IMR-90 (cell line): Measurements from ENCODE around the gene BCAS4. TPM values are rescaled to one million over a fixed set of nuclear protein-coding genes. Genes with fewer than 3 reads are reported as not detected.

Experiments
- ATAC-seq: fragments of 200-7000 bp; cut with Tn5 transposase; 2 replicates; pipeline ENCODE4 v1.9.1; 2020; ENCODE audit warnings: low read depth, mild to moderate bottlenecking, moderate library complexity
- BruUV-seq: library from RNA; stranded (reverse); fragments of 400-500 nt; replicated peaks from 2 replicates; lab custom pipeline; 2021; lab: Mats Ljungman, UMichigan
- CTCF ChIA-PET: fragments of 300-600 bp; formaldehyde crosslinking; extraction: SDS; loops from one replicate; lab custom pipeline; 2021; ENCODE audit warnings: antibody characterized with exemption; lab: Yijun Ruan, JAX
- POLR2A ChIA-PET: fragments of 300-600 bp; sonication (Branson Sonifier 250); formaldehyde crosslinking; loops from one replicate; lab custom pipeline; 2022; ENCODE audit warnings: antibody characterized with exemption; ENCODE audit not compliant: unreplicated experiment; lab: Charles Lee
- DNase-seq: peaks from one replicate; pipeline ENCODE4 v3.0.0; 2013
- H2AFZ ChIP-seq: replicated peaks from 2 replicates; pipeline ENCODE3; 2013; ENCODE audit warnings: low read length, mild to moderate bottlenecking; ENCODE audit not compliant: poor library complexity
- H2AK5ac ChIP-seq: 2 replicates; pipeline ENCODE4 v1.6.1; 2013; ENCODE audit warnings: low read depth, low read length, inconsistent platforms
- H2AK9ac ChIP-seq: replicated peaks from 2 replicates; pipeline ENCODE3; 2013; ENCODE audit warnings: mild to moderate bottlenecking, low read depth, low read length, moderate library complexity; ENCODE audit not compliant: poor library complexity
- H2BK120ac ChIP-seq: 2 replicates; pipeline ENCODE4 v1.6.1; 2013; ENCODE audit warnings: low read depth, low read length, inconsistent platforms
- H2BK15ac ChIP-seq: 3 replicates; pipeline ENCODE4 v1.6.1; 2013; ENCODE audit warnings: low read depth, low read length, inconsistent platforms
- H2BK20ac ChIP-seq: 2 replicates; pipeline ENCODE4 v1.6.1; 2013; ENCODE audit warnings: low read depth, mild to moderate bottlenecking, inconsistent platforms, low read length, moderate library complexity
- H2BK5ac ChIP-seq: 2 replicates; pipeline ENCODE4 v1.6.1; 2013; ENCODE audit warnings: mild to moderate bottlenecking, low read depth, low read length, inconsistent platforms; ENCODE audit not compliant: poor library complexity, severe bottlenecking
- H3K14ac ChIP-seq: replicated peaks from 2 replicates; pipeline ENCODE4 v1.6.1; 2013; ENCODE audit warnings: low read depth, low read length, inconsistent platforms
- H3K18ac ChIP-seq: 2 replicates; pipeline ENCODE4 v1.6.1; 2013; ENCODE audit warnings: low read depth, low read length, control low read depth
- H3K23ac ChIP-seq: 2 replicates; pipeline ENCODE4 v1.6.1; 2013; ENCODE audit warnings: low read depth, low read length, inconsistent platforms
- H3K27ac ChIP-seq: 2 replicates; pipeline ENCODE4 v1.5.1; 2013; ENCODE audit warnings: mild to moderate bottlenecking, control low read depth, low read length; ENCODE audit not compliant: insufficient read depth
- H3K27me3 ChIP-seq: 2 replicates; pipeline ENCODE4 v1.6.1; 2013; ENCODE audit warnings: low read length; ENCODE audit not compliant: control insufficient read depth, insufficient read depth
- H3K36me3 ChIP-seq: 2 replicates; pipeline ENCODE4 v1.6.1; 2013; ENCODE audit warnings: low read length, mixed read lengths; ENCODE audit not compliant: control insufficient read depth, insufficient read depth
- H3K4ac ChIP-seq: 2 replicates; pipeline ENCODE4 v1.6.1; 2013; ENCODE audit warnings: low read depth, low read length, inconsistent platforms
- H3K4me1 ChIP-seq: 2 replicates; pipeline ENCODE4 v1.6.1; 2013; ENCODE audit warnings: low read length, mixed read lengths; ENCODE audit not compliant: control insufficient read depth, insufficient read depth
- H3K4me2 ChIP-seq: 2 replicates; pipeline ENCODE4 v1.6.1; 2013; ENCODE audit warnings: low read depth, mild to moderate bottlenecking, control low read depth, low read length, moderate library complexity
- H3K4me3 ChIP-seq: 2 replicates; pipeline ENCODE4 v1.5.1; 2013; ENCODE audit warnings: low read depth, mild to moderate bottlenecking, control low read depth, low read length, moderate library complexity; ENCODE audit not compliant: insufficient read depth
- H3K56ac ChIP-seq: 2 replicates; pipeline ENCODE4 v1.6.1; 2013; ENCODE audit warnings: low read length, inconsistent platforms; ENCODE audit not compliant: insufficient read depth; ENCODE audit errors: extremely low read depth
- H3K79me1 ChIP-seq, 2 experiments: 2 replicates each; pipeline ENCODE4 v1.6.1; 2013; ENCODE audit warnings: low read length in 2 of 2, inconsistent platforms in 1 of 2, low read depth in 1 of 2
- H3K9ac ChIP-seq: 2 replicates; pipeline ENCODE4 v1.6.1; 2013; ENCODE audit warnings: low read depth, low read length, control low read depth
- H3K9me1 ChIP-seq: 2 replicates; pipeline ENCODE4 v1.6.1; 2013; ENCODE audit warnings: low read length, inconsistent platforms; ENCODE audit not compliant: insufficient read depth
- H3K9me3 ChIP-seq: 2 replicates; pipeline ENCODE4 v1.6.1; 2013; ENCODE audit warnings: low read length; ENCODE audit not compliant: control insufficient read depth, insufficient read depth
- H4K20me1 ChIP-seq: 2 replicates; pipeline ENCODE4 v1.6.1; 2013; ENCODE audit warnings: low read length, inconsistent platforms; ENCODE audit not compliant: insufficient read depth
- H4K5ac ChIP-seq: 2 replicates; pipeline ENCODE4 v1.6.1; 2013; ENCODE audit warnings: mild to moderate bottlenecking, low read depth, low read length, control low read depth
- H4K8ac ChIP-seq, 2 experiments: 2 replicates each; pipeline ENCODE4 v1.6.1; 2013; ENCODE audit warnings: low read depth in 2 of 2, low read length in 2 of 2, control low read depth in 1 of 2, inconsistent platforms in 1 of 2
- H4K91ac ChIP-seq: 2 replicates; pipeline ENCODE4 v1.6.1; 2013; ENCODE audit warnings: low read depth, low read length, inconsistent platforms; ENCODE audit not compliant: insufficient read depth
- CEBPB ChIP-seq: IDR thresholded peaks from 2 replicates; pipeline ENCODE4 v1.6.1; 2012; ENCODE audit warnings: low read depth, low read length, improper control_type of control experiment
- CHD1 ChIP-seq: IDR thresholded peaks from 2 replicates; pipeline ENCODE4 v1.6.1; 2012; ENCODE audit warnings: low read depth, low read length, improper control_type of control experiment
- FOS ChIP-seq: fragments of 150-350 bp; IDR thresholded peaks from 2 replicates; pipeline ENCODE4 v1.6.1; 2016; ENCODE audit warnings: low read depth, low read length
- MAZ ChIP-seq: IDR thresholded peaks from 2 replicates; pipeline ENCODE4 v1.6.1; 2012; ENCODE audit warnings: low read depth, mild to moderate bottlenecking, low read length, improper control_type of control experiment, moderate library complexity, borderline replicate concordance
- MXI1 ChIP-seq: IDR thresholded peaks from 2 replicates; pipeline ENCODE4 v1.6.1; 2012; ENCODE audit warnings: low read depth, mild to moderate bottlenecking, low read length, moderate library complexity, borderline replicate concordance
- NFE2L2 ChIP-seq: fragments of 150-350 bp; IDR thresholded peaks from 2 replicates; pipeline ENCODE4 v1.6.1; 2016; ENCODE audit warnings: low read depth, mild to moderate bottlenecking, low read length
- POLR2A ChIP-seq: IDR thresholded peaks from 2 replicates; pipeline ENCODE4 v1.6.1; 2012; ENCODE audit warnings: mild to moderate bottlenecking, low read depth, low read length
- RAD21 ChIP-seq: IDR thresholded peaks from 2 replicates; pipeline ENCODE4 v1.6.1; 2012; ENCODE audit warnings: low read length, improper control_type of control experiment
- RCOR1 ChIP-seq: IDR thresholded peaks from 2 replicates; pipeline ENCODE4 v1.6.1; 2012; ENCODE audit warnings: mild to moderate bottlenecking, low read length, improper control_type of control experiment; ENCODE audit not compliant: insufficient replicate concordance
- SMC3 ChIP-seq: fragments of 150-350 bp; IDR thresholded peaks from 2 replicates; pipeline ENCODE4 v1.6.1; 2016; ENCODE audit warnings: low read depth, mild to moderate bottlenecking, antibody characterized with exemption, low read length, moderate library complexity
- WGBS, 2 experiments: methylation state at CpG; one replicate each; pipeline versions ENCODE4 v1.1.5 to v1.1.7; 2013; ENCODE audit warnings: missing lambda C conversion rate in 2 of 2; ENCODE audit not compliant: insufficient read length in 1 of 2; ENCODE audit errors: extremely low coverage in 2 of 2; 5-methylcytosine and 5-hydroxymethylcytosine counted together
- dilution Hi-C: fragments of 300-500 bp; cut with HindIII; formaldehyde crosslinking; loops from one replicate; pipeline ENCODE4 v1.14.3; 2018; ENCODE audit warnings: low sequenced_read_pairs; ENCODE audit not compliant: unreplicated experiment
- in situ Hi-C: fragments of 300-500 bp; cut with MboI; formaldehyde crosslinking; loops from 3 replicates; pipeline ENCODE4 v1.14.3; 2019; ENCODE audit warnings: low sequenced_read_pairs, inconsistent platforms, mixed read lengths
- intact Hi-C: fragments of 100-400 bp; cut with micrococcal nuclease; formaldehyde crosslinking; loops from 2 replicates; pipeline ENCODE4 v1.10.0; 2022
- polyA plus RNA-seq, 3 experiments: library from polyadenylated mRNA; depleted of rRNA; stranded (reverse); fragments of >200 nt; gene quantifications; 2 replicates each; pipeline ENCODE4 v1.2.3, GENCODE V29; 2012; ENCODE audit warnings: low replicate concordance in 1 of 3
- total RNA-seq: library from RNA; depleted of rRNA; stranded (reverse); fragments of >200 nt; gene quantifications from 2 replicates; pipeline ENCODE4 v1.2.3, GENCODE V29; 2012
- TF ChIP-seq, protein P1 (sequence below): fragments of 150-350 bp; IDR thresholded peaks from 2 replicates; pipeline ENCODE4 v1.6.1; 2017; ENCODE audit warnings: mild to moderate bottlenecking, antibody characterized with exemption, low read length, low read depth
- TF ChIP-seq, protein P2 (sequence below): fragments of 150-350 bp; IDR thresholded peaks from 2 replicates; pipeline ENCODE4 v1.6.1; 2016; ENCODE audit warnings: low read depth, mild to moderate bottlenecking, low read length, moderate library complexity, borderline replicate concordance
- TF ChIP-seq, protein P3 (sequence below): conservative IDR thresholded peaks from 2 replicates; pipeline ENCODE4 v1.5.1; 2012; ENCODE audit warnings: mild to moderate bottlenecking, low read depth, low read length, improper control_type of control experiment

BCAS4 gene
- total and polyA plus RNA-seq, 2 of the 4 experiments (the other 2 are of a cell fraction), result 42.7 to 47.5 TPM

DNA sequence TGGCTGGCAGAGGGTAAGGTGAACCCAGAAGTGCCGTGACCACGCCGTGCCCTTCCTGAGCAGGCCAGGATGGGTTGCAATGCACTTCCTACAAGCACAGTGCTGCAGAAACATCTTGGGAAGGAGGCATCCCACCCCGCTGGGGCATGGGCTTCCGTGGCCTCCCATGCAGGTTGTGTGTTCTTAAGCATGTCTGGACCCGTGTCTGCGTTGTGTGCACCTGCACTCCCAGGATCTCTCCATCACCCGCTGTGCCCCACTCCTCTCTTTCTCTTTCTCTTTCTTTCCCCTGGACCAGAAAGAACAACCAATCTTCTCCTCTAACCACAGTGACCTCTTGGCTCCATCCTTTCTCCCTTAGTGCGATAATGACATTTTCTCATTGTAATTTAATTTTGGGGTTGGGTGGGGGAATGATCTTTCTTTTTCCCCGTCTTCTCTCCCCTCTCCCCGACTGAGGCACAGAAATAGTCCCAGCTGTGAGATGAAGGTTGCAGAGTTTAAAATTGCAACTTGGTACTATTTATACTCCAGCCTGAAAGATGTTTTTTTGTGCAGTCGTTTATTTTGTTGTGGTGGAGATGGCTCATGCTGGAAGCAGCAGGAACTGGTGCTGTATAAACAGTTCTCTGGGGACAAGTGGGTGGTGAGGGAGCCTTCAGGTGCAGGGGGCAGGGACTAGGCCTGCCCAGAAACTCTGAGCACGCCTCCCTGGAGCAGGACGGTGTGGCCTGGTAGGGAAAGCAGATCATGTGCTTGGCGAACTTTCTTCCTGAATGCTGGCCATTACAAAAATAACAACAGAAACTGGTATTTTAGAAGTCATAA lies 20.5 kb downstream of the BCAS4 start:
- dilution Hi-C loops, result loop anchor here (25.0 kb wide), 1 partner anchor 97 kb away; no protein-coding TSS in a partner anchor
- BruUV-seq, result no TSS peak
- TF ChIP-seq RCOR1 (peak; percentile 79), POLR2A (no peak), CHD1 (no peak), CEBPB (no peak), FOS (peak; percentile 64), SMC3 (no peak), MXI1 (peak; percentile 45; the same call in 1 of the 2 replicates), RAD21 (no peak), MAZ (peak; percentile 46; the same call in 1 of the 2 replicates), NFE2L2 (no peak)
- TF ChIP-seq, protein P1, sequence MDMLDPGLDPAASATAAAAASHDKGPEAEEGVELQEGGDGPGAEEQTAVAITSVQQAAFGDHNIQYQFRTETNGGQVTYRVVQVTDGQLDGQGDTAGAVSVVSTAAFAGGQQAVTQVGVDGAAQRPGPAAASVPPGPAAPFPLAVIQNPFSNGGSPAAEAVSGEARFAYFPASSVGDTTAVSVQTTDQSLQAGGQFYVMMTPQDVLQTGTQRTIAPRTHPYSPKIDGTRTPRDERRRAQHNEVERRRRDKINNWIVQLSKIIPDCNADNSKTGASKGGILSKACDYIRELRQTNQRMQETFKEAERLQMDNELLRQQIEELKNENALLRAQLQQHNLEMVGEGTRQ, result 0 out of 2 replicates have a peak, but pooled peaks have one; percentile 5
- TF ChIP-seq, protein P2, sequence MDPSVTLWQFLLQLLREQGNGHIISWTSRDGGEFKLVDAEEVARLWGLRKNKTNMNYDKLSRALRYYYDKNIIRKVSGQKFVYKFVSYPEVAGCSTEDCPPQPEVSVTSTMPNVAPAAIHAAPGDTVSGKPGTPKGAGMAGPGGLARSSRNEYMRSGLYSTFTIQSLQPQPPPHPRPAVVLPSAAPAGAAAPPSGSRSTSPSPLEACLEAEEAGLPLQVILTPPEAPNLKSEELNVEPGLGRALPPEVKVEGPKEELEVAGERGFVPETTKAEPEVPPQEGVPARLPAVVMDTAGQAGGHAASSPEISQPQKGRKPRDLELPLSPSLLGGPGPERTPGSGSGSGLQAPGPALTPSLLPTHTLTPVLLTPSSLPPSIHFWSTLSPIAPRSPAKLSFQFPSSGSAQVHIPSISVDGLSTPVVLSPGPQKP, result no peak
- TF ChIP-seq, protein P3, sequence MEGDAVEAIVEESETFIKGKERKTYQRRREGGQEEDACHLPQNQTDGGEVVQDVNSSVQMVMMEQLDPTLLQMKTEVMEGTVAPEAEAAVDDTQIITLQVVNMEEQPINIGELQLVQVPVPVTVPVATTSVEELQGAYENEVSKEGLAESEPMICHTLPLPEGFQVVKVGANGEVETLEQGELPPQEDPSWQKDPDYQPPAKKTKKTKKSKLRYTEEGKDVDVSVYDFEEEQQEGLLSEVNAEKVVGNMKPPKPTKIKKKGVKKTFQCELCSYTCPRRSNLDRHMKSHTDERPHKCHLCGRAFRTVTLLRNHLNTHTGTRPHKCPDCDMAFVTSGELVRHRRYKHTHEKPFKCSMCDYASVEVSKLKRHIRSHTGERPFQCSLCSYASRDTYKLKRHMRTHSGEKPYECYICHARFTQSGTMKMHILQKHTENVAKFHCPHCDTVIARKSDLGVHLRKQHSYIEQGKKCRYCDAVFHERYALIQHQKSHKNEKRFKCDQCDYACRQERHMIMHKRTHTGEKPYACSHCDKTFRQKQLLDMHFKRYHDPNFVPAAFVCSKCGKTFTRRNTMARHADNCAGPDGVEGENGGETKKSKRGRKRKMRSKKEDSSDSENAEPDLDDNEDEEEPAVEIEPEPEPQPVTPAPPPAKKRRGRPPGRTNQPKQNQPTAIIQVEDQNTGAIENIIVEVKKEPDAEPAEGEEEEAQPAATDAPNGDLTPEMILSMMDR, result no peak

More for the DNA sequence above, 20.5 kb downstream of the BCAS4 start:
- ChIA-PET POLR2A (no interaction called here), CTCF (interaction anchor here (0.5 to 1.0 kb wide), 2 partner anchors 21 to 1122 kb away, joined by 3 to 4 read pairs; no protein-coding TSS in a partner anchor)
- peak; percentile 92 for DNase-seq
- peak overlapping the region; percentile 71 for H3K4me2 ChIP-seq
- no peak overlapping the region for H3K27ac ChIP-seq
- H3K56ac ChIP-seq, result peak overlapping the region; percentile 54
- H2AFZ ChIP-seq, result peak overlapping the region; percentile 76
- peaks cover 8% of the 10 kb centered on the region for H4K20me1 ChIP-seq
- H3K23ac ChIP-seq, result peak overlapping the region; percentile 58
- H2BK15ac ChIP-seq, result peak overlapping the region; percentile 72; the same call in 1 of the 3 replicates
- H3K4me1 ChIP-seq, result peaks cover 15% of the 10 kb centered on the region
- no peak overlapping the region; the same call in 1 of the 2 replicates for H3K18ac ChIP-seq
- intact Hi-C loops (loop anchor here (1.0 to 5.0 kb wide), 2 partner anchors 17 to 97 kb away; no protein-coding TSS in a partner anchor), in situ Hi-C loops (no loop called here)
- peaks cover 24% of the 10 kb centered on the region for H3K9me1 ChIP-seq
- peak overlapping the region; percentile 97 for H2AK5ac ChIP-seq
- H3K9me3 ChIP-seq, result no peaks in the 10 kb centered on the region
- H2BK120ac ChIP-seq, result peak overlapping the region; percentile 74
- peak overlapping the region; percentile 93 for H2AK9ac ChIP-seq
- peak overlapping the region; percentile 9; the same call in 1 of the 2 replicates for H3K4me3 ChIP-seq
- no peaks in the 10 kb centered on the region for H3K27me3 ChIP-seq
- no peaks in the 10 kb centered on the region; the same call in 1 of the 2 replicates for H3K36me3 ChIP-seq
- H4K91ac ChIP-seq, result peak overlapping the region; percentile 39
- peak overlapping the region; percentile 78 for H2BK20ac ChIP-seq
- peak overlapping the region; percentile 80 for H3K4ac ChIP-seq
- H4K5ac ChIP-seq, result no peak overlapping the region
- peak overlapping the region in 1 of 2 experiments; percentile 80; a peak in 2 of 4 replicates for H4K8ac ChIP-seq
- H3K14ac ChIP-seq, result peak overlapping the region; percentile 87
- H2BK5ac ChIP-seq, result peak overlapping the region; percentile 75
- H3K9ac ChIP-seq, result no peak overlapping the region
- ATAC-seq, result peak; percentile 95
- 89% methylated on average over 6 of the region's 15 CpGs; no CpG with 5 or more reads in 1 of the 2 experiments for WGBS, 2 experiments
- H3K79me1 ChIP-seq, result peaks cover 31 to 53% of the 10 kb centered on the region in 2 experiments
